ENCODE measurements around the gene OR5M8.

The OR5M8 gene

GRCh38 chr11:56491270-56491669 lies at the start of gene OR5M8:
Gene OR5M8 (minus strand): TSS chr11:56491370. CDS start chr11:56491370, 0 bp downstream.
- in situ Hi-C loops (cut with HindIII; ENCODE audit: low sequenced_read_pairs), result no loop called here

GRCh38 chr11:56533054-56533740 lies 42.0 kb upstream of the OR5M8 start:
- in situ Hi-C loops (cut with HindIII; ENCODE audit: low sequenced_read_pairs), result no loop called here

GRCh38 chr11:56531856-56532255 lies 40.7 kb upstream of the OR5M8 start:
- in situ Hi-C loops (cut with HindIII; ENCODE audit: low sequenced_read_pairs), result no loop called here

- in situ Hi-C loops (cut with HindIII; ENCODE audit: low sequenced_read_pairs), result no loop called here
Observed at GRCh38 chr11:56522008-56522407, 30.8 kb upstream of the OR5M8 start.

- in situ Hi-C loops (cut with HindIII; ENCODE audit: low sequenced_read_pairs), result no loop called here
Observed at GRCh38 chr11:56513280-56513679, 22.1 kb upstream of the OR5M8 start.

GRCh38 chr11:56509439-56509838 lies 18.3 kb upstream of the OR5M8 start:
- in situ Hi-C loops (cut with HindIII; ENCODE audit: low sequenced_read_pairs), result no loop called here

GRCh38 chr11:56497010-56497409 lies 5.8 kb upstream of the OR5M8 start:
- in situ Hi-C loops (cut with HindIII; ENCODE audit: low sequenced_read_pairs), result no loop called here

GRCh38 chr11:56495117-56495516 lies 3.9 kb upstream of the OR5M8 start:
- in situ Hi-C loops (cut with HindIII; ENCODE audit: low sequenced_read_pairs), result no loop called here

- in situ Hi-C loops (cut with HindIII; ENCODE audit: low sequenced_read_pairs), result no loop called here
Observed at GRCh38 chr11:56486801-56487200, 4.4 kb downstream of the OR5M8 start.

- in situ Hi-C loops (cut with HindIII; ENCODE audit: low sequenced_read_pairs), result no loop called here
Observed at GRCh38 chr11:56474729-56475235, 16.4 kb downstream of the OR5M8 start.

- in situ Hi-C loops (cut with HindIII; ENCODE audit: low sequenced_read_pairs), result no loop called here
Observed at GRCh38 chr11:56473252-56473651, 17.9 kb downstream of the OR5M8 start, which contains the start of gene OR5M3. Gene OR5M3 (minus strand): TSS chr11:56473352. CDS start chr11:56470497, 2,855 bp downstream.

GRCh38 chr11:56457076-56457475 lies 34.1 kb downstream of the OR5M8 start:
- in situ Hi-C loops (cut with HindIII; ENCODE audit: low sequenced_read_pairs), result no loop called here

- in situ Hi-C loops (cut with HindIII; ENCODE audit: low sequenced_read_pairs), result no loop called here
Observed at GRCh38 chr11:56453521-56453920, 37.6 kb downstream of the OR5M8 start.
